Stimulated activated CD4-positive, alpha-beta T cell treated with anti-CD3 and anti-CD28 coated beads, Interleukin-15, amount 100 ng/mL, for 24 hours (primary cell): ENCODE results near the gene RBPJL.

Source experiments
- DNase-seq: peaks from one replicate; pipeline ENCODE4 v3.0.0-alpha.2; 2020

Gene RBPJL

DNA sequence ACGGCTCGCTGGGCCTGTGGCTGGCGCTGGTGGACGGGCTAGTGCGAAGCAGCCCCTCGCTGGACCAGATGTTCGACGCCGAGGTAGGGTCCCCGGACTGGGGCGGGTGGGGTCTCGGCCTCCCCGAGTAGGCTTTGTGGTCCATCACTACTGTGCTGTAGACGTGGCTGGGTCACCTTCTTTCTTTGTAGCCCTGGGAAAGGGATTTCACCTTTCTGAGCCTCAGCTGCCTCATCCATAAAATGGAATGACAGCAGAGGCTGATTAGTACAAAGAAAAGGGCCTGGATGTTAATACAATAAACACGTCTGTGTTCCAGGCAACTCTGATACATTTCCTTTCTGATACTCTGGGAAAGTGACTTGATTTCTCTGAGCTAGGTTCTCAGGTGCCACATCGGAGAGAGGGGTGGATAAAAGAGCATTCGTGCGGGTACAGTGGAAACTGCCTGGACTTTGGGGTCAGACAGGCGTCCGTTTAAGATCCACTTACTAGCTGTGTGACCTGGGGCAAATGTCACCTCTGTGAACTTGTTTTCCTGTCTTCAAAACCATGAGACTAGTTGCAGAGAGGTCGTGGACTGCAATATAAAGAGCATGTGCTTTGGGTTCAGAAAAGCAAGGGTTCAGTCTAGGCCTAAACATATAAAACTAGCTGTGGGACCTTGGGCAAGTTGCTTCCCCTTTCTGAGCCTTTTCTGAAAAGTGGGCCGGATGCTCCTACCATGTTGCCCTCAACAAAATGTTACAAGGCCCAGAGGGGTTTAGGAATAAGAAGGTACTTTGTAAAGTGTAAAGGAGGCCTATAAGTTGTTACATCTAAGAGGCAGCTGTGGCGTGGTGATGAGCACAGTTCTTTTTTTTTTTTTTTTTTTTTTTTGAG lies 57.2 kb downstream of the RBPJL start:
- no peak for DNase-seq

DNA sequence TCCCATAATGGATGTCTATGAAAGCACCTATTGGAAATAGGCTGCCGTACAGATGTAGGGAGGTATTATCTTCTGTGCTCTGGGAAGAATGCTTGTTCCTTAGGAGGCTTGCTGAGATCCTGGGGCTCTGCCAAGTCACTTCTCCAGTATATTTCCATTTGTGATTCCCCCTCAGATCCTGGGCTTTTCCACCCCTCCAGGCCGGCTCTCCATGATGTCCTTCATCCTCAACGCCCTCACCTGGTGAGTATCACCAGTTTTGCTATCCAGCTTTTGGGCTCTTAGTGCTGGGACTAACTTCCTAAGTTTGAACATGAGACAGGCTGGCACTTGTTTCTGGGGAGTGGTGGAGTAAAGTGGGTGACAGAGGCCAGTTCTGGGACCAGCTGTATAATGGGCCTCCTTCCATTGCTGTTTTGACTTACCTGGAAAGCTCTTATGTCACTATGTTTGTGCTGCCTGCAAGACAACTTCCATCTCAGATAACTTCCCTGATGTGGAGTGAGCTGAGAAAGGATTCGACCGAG lies 58.9 kb downstream of the RBPJL start:
- no peak for DNase-seq

DNA sequence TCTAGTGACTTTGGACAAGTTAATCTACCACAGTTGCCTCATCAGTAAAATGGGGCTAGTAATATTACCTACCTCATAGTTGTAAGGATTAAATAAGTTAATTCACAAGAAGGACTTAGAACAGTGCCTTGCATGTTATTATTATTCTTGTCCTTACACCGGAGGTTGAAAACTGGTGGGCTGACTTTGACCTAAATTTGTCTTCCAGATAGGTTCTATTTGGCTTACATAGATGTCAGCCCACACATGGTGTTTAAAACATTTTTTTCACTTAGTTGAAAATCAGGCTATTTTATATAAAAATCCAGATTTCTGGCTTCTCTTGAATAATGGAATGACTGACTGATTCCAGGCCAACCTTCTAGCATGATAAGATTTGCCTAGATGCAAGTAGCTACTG lies 59.6 kb downstream of the RBPJL start:
- DNase-seq = no peak

DNA sequence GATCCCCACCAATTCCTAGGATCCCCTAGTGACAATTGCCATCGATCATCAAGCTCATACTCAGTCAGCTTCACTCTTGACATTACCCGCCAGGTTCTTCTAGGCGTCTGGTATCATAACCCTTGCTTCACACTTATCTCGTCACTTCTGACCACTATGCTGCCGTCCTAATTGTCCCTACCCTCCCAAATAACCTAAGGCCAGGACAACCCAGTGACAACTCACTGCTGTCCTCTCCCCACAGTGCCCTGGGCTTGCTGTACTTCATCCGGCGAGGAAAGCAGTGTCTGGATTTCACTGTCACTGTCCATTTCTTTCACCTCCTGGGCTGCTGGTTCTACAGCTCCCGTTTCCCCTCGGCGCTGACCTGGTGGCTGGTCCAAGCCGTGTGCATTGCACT lies 60.0 kb downstream of the RBPJL start:
- no peak for DNase-seq

DNA sequence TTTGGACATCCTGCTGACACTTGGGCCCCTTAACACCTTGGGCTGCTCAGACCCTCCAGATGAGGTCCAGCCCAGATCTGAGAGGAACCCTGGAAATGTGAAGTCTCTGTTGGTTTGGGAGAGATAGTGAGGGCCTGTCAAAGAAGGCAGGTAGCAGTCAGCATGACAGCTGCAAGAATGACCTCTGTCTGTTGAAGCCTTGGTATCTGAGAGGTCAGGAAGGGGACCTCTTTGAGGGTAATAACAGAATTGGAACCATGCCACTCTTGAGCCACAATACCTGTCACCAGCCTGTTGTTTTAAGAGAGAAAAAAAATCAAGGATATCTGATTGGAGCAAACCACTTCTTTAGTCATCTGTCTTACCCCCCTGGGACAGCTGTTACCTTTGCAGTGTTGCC lies 60.5 kb downstream of the RBPJL start:
- DNase-seq = no peak
